SK-N-SH treated with all-trans-retinoic acid at 6 μM for 48 hours (cell line): ENCODE measurements around the gene INSRR.

ENCODE experiments used
- ATAC-seq: fragments of 200-7000 bp; cut with Tn5 transposase; 3 replicates; pipeline ENCODE4 v1.9.1; 2020; ENCODE audit warnings: mild to moderate bottlenecking, moderate library complexity
- BACH2 ChIP-seq: fragments of 250-450 bp; sonication (Bioruptor Pico); IDR thresholded peaks from 2 replicates; pipeline ENCODE4 v1.9.0; 2021; ENCODE audit warnings: mild to moderate bottlenecking, borderline replicate concordance
- CREB5 ChIP-seq: fragments of 250-450 bp; sonication (Bioruptor Pico); IDR thresholded peaks from 2 replicates; pipeline ENCODE4 v1.5.1; 2020; ENCODE audit warnings: low read depth, mild to moderate bottlenecking, moderate library complexity
- CSDC2 ChIP-seq: fragments of 250-450 bp; sonication (Bioruptor Pico); IDR thresholded peaks from 2 replicates; pipeline ENCODE4 v1.5.0; 2020; ENCODE audit warnings: mild to moderate bottlenecking, moderate library complexity
- CSRNP3 ChIP-seq: fragments of 250-450 bp; sonication (Bioruptor Pico); IDR thresholded peaks from 2 replicates; pipeline ENCODE4 v1.5.1; 2021; ENCODE audit warnings: mild to moderate bottlenecking, moderate library complexity
- ESRRG ChIP-seq: fragments of 250-450 bp; sonication (Bioruptor Pico); IDR thresholded peaks from 2 replicates; pipeline ENCODE4 v1.6.1; 2021; ENCODE audit warnings: mild to moderate bottlenecking
- ISL1 ChIP-seq: fragments of 250-450 bp; sonication (Bioruptor Pico); IDR thresholded peaks from 2 replicates; pipeline ENCODE4 v2.1.2; 2022; ENCODE audit warnings: mild to moderate bottlenecking, moderate library complexity
- OSR1 ChIP-seq: fragments of 250-450 bp; sonication (Bioruptor Pico); IDR thresholded peaks from 2 replicates; pipeline ENCODE4 v1.8.0; 2022; ENCODE audit warnings: moderate library complexity, mild to moderate bottlenecking, inconsistent platforms
- POU6F1 ChIP-seq: fragments of 250-450 bp; sonication (Bioruptor Pico); IDR thresholded peaks from 2 replicates; pipeline ENCODE4 v1.8.0; 2021; ENCODE audit warnings: low read depth, mild to moderate bottlenecking, moderate library complexity, borderline replicate concordance
- PPARA ChIP-seq: fragments of 250-450 bp; sonication (Bioruptor Pico); IDR thresholded peaks from 2 replicates; pipeline ENCODE4 v1.5.0; 2020; ENCODE audit warnings: mild to moderate bottlenecking, borderline replicate concordance
- RARB ChIP-seq: fragments of 250-450 bp; sonication (Bioruptor Pico); IDR thresholded peaks from 2 replicates; pipeline ENCODE4 v1.8.0; 2021; ENCODE audit warnings: mild to moderate bottlenecking, moderate library complexity
- TCF4 ChIP-seq: fragments of 250-450 bp; sonication (Bioruptor Pico); IDR thresholded peaks from 2 replicates; pipeline ENCODE4 v1.8.0; 2021; ENCODE audit warnings: mild to moderate bottlenecking, moderate library complexity, borderline replicate concordance
- TOX ChIP-seq: fragments of 250-450 bp; sonication (Bioruptor Pico); IDR thresholded peaks from 2 replicates; pipeline ENCODE4 v1.8.0; 2021; ENCODE audit warnings: mild to moderate bottlenecking, moderate library complexity, borderline replicate concordance
- TSHZ2 ChIP-seq: fragments of 250-450 bp; sonication (Bioruptor Pico); IDR thresholded peaks from 2 replicates; pipeline ENCODE4 v1.5.0; 2020; ENCODE audit warnings: mild to moderate bottlenecking, moderate library complexity
- ZC3H10 ChIP-seq: fragments of 250-450 bp; sonication (Bioruptor Pico); IDR thresholded peaks from 2 replicates; pipeline ENCODE4 v1.5.1; 2021; ENCODE audit warnings: mild to moderate bottlenecking, moderate library complexity
- ZFP3 ChIP-seq: fragments of 250-450 bp; sonication (Bioruptor Pico); IDR thresholded peaks from 2 replicates; pipeline ENCODE4 v1.5.0; 2020; ENCODE audit warnings: mild to moderate bottlenecking, moderate library complexity
- ZFP30 ChIP-seq: fragments of 450-650 bp; formaldehyde crosslinking; IDR thresholded peaks from 2 replicates; pipeline ENCODE4 v1.5.0; 2022; ENCODE audit warnings: mild to moderate bottlenecking, moderate library complexity
- ZNF565 ChIP-seq: fragments of 450-650 bp; formaldehyde crosslinking; conservative IDR thresholded peaks from 2 replicates; pipeline ENCODE4 v1.5.0; 2020; ENCODE audit warnings: low read depth, mild to moderate bottlenecking, moderate library complexity
- ZNF70 ChIP-seq: fragments of 450-650 bp; formaldehyde crosslinking; IDR thresholded peaks from 2 replicates; pipeline ENCODE4 v1.5.0; 2020; ENCODE audit warnings: mild to moderate bottlenecking, moderate library complexity
- ZNF8 ChIP-seq: fragments of 450-650 bp; formaldehyde crosslinking; IDR thresholded peaks from 2 replicates; pipeline ENCODE4 v1.5.0; 2020; ENCODE audit warnings: mild to moderate bottlenecking, moderate library complexity
- TF ChIP-seq, protein P1 (sequence below): fragments of 250-450 bp; sonication (Bioruptor Pico); IDR thresholded peaks from 2 replicates; pipeline ENCODE4 v1.8.0; 2020; ENCODE audit warnings: mild to moderate bottlenecking, moderate library complexity, borderline replicate concordance

The INSRR gene

DNA sequence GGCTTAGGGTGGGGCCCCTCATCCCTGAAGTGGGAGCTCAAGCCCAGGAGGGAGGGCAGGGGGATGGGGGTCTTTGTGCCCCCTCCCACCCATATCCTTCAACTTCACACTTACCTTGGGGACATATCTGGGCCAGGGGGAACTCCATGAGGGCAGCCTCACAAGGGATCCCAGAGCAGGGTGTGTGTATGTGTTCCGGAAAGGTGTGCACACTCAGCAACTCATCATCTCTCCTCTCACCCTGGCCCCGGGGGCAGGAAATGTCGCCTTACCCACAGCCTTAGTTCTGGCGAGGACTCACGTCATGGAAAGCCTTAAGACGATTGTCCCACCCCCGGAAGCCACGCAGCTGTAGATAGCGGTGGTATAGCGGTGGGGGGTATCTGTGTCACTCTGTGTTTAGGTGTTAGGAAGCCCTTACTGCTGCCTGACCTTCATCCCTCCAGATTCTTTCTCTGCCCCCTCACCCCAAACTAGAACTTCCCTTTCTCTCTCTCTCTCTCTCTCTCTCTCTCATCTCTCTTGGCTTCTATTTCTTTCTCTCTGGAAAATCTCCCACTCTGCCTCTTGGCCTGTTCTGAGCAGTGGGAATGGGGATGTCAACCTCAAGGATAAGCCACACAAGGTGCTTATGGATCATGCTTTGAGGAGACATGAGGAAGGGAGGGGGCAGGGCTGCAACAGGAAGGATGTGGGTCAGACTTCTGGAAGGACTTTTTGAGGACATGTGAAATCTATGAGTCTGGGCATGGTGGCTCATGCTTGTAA lies 42.2 kb downstream of the INSRR start, which contains the start of gene SH2D2A:
SH2D2A (minus strand) TSS at position 288 of the 768 bp plus-strand sequence; CDS start at position 148, 140 bp downstream.
- no peak for ATAC-seq
- TF ChIP-seq CREB5 (CRISPR knock-in tag): no peak
- TF ChIP-seq ZNF70 (CRISPR knock-in tag): no peak
- no peak for TF ChIP-seq ZNF565 (CRISPR knock-in tag)
- TF ChIP-seq ZC3H10 (CRISPR knock-in tag): no peak
- TF ChIP-seq ESRRG (CRISPR knock-in tag): no peak
- no peak for TF ChIP-seq TOX (CRISPR knock-in tag)
- TF ChIP-seq, protein P1, sequence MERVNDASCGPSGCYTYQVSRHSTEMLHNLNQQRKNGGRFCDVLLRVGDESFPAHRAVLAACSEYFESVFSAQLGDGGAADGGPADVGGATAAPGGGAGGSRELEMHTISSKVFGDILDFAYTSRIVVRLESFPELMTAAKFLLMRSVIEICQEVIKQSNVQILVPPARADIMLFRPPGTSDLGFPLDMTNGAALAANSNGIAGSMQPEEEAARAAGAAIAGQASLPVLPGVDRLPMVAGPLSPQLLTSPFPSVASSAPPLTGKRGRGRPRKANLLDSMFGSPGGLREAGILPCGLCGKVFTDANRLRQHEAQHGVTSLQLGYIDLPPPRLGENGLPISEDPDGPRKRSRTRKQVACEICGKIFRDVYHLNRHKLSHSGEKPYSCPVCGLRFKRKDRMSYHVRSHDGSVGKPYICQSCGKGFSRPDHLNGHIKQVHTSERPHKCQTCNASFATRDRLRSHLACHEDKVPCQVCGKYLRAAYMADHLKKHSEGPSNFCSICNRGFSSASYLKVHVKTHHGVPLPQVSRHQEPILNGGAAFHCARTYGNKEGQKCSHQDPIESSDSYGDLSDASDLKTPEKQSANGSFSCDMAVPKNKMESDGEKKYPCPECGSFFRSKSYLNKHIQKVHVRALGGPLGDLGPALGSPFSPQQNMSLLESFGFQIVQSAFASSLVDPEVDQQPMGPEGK (CRISPR knock-in tag): no peak
- no peak for TF ChIP-seq CSRNP3
- no peak for TF ChIP-seq TCF4 (CRISPR knock-in tag)
- no peak for TF ChIP-seq CSDC2 (CRISPR knock-in tag)
- no peak for TF ChIP-seq BACH2 (CRISPR knock-in tag)
- no peak for TF ChIP-seq ZNF8 (CRISPR knock-in tag)
- TF ChIP-seq ZFP30 (CRISPR knock-in tag): no peak
- TF ChIP-seq PPARA (CRISPR knock-in tag): no peak
- TF ChIP-seq ISL1 (CRISPR knock-in tag): no peak
- TF ChIP-seq RARB (CRISPR knock-in tag): no peak
- TF ChIP-seq OSR1 (CRISPR knock-in tag): no peak
- TF ChIP-seq, all 23 proteins: peak for 0

DNA sequence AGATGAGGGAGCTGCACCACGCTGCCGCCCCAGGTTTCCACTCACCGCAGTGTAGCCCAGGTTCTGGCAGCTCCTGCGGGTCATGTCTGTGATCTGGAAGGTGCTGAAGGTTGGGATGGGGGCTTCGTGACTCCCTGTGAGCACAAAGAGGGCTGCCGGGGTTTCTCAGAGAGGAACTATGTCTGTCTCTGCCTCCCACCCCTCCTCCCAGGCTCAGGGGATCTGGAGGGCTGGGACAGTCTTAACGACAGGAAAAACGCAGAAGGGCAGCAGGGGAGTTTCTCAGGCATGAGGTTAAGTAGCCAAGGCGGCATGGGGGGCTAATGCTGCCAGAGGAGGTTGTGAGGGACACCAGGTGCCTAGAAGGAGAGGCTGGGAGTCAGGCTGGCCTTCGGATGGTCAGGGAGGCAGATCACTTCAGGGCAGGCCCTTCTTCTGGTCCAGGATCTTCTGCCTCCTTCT lies 42.9 kb downstream of the INSRR start:
- ATAC-seq: no peak
- no peak for TF ChIP-seq ZFP3 (CRISPR knock-in tag)
- TF ChIP-seq POU6F1 (CRISPR knock-in tag): no peak
- no peak for TF ChIP-seq TCF4 (CRISPR knock-in tag)
- TF ChIP-seq ESRRG (CRISPR knock-in tag): no peak
- no peak for TF ChIP-seq ZNF8 (CRISPR knock-in tag)
- no peak for TF ChIP-seq TSHZ2
- no peak for TF ChIP-seq CSRNP3
- no peak for TF ChIP-seq ISL1 (CRISPR knock-in tag)
